Epithelial cell of esophagus (primary cell): ENCODE data around the gene SPN.
"Not testable (repeated sequence)": the region's sequence is repeated elsewhere in the genome, so short reads cannot be mapped to it uniquely, and the experiment has no call there.

ENCODE experiments used
- DNase-seq: peaks from one replicate; pipeline ENCODE4 v3.0.0; 2010; ENCODE audit warnings: low read depth
- H3K4me3 ChIP-seq: 2 replicates; pipeline ENCODE4 v1.5.1; 2011; ENCODE audit warnings: mild to moderate bottlenecking, low read length, control low read depth
- CTCF ChIP-seq: IDR thresholded peaks from 2 replicates; pipeline ENCODE4 v1.5.1; 2011; ENCODE audit warnings: low read depth, mild to moderate bottlenecking, low read length, control low read depth, inconsistent platforms; ENCODE audit not compliant: insufficient read depth; ENCODE audit errors: missing control alignments

Gene SPN

DNA sequence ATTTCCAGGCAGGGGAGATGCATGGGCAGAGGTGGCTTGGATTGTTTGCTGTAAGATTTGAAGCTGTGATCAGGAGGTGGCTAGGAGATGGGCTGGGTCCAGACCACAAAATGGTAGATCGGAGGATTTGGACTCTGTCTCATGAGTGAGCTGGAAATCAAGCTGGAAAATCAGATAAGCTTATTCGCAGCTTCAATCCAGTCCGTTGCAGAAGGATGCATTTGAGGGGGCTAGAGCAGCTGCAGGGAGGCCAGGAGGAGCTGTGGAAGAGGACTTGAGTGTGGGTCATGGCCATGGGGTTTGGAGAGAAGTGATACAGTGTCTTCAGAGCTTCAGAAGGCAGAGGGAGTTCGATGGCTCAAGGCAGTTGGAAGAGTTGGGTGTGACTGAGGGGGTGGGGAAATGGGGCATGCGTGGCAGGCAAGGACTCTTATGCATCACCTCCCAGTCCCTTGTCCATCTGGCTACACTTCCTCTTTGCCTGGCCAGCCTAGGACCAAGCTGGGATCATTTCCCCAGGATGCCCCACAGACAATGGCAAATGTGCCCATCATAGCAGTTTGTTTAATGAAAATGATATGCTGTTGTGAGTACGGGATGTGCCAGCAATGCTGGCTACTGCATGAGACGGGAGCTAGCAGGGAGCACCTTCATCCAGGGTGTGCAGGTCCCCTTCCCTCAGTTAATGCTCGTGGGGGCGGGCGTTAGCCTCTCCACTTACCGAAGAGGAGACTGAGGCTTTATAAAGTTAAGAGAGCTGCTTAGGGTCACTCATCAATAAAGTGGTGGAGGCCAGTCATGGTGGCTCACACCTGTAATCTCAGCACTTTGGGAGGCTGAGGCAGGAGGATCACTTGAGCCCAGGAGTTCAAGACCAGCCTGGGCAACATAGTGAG lies 36.5 kb downstream of the SPN start:
- no peak for DNase-seq
- H3K4me3 ChIP-seq, result no peak overlapping the region
- no peak for TF ChIP-seq CTCF

- peak; percentile 89 for TF ChIP-seq CTCF
- peak; percentile 88 for DNase-seq
- H3K4me3 ChIP-seq, result no peak overlapping the region
Observed at GRCh38 chr16:29700253-29700987, 37.4 kb downstream of the SPN start.

DNA sequence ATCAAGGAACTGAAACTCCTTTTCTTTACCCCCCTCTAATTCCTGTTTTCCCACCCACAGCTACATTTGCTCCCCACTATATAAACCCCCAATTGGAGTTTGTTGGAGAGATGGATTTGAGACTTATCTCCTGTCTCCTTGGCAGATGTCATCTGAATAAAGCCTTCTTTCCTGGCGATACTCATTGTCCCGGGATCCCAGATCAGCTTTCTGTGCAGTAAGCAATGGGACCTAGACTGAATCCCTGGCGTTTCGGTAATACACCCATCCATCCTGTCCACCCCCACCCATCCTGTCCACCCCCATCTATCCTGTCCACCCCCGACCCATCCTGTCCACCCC lies 38.1 kb downstream of the SPN start:
- DNase-seq, result no peak
- TF ChIP-seq CTCF, result no peak
- H3K4me3 ChIP-seq, result no peak overlapping the region

GRCh38 chr16:29702269-29702668 lies 39.2 kb downstream of the SPN start:
- no peak overlapping the region for H3K4me3 ChIP-seq

GRCh38 chr16:29705030-29705429 lies 42.0 kb downstream of the SPN start:
- TF ChIP-seq CTCF, result no peak
- H3K4me3 ChIP-seq, result no peak overlapping the region
- no peak for DNase-seq

More at GRCh38 chr16:29702269-29702668, 39.2 kb downstream of the SPN start:
- no peak for DNase-seq
- no peak for TF ChIP-seq CTCF

- not testable (repeated sequence) for DNase-seq, H3K4me3 ChIP-seq
Observed at GRCh38 chr16:29707160-29707559, 44.1 kb downstream of the SPN start.

DNA sequence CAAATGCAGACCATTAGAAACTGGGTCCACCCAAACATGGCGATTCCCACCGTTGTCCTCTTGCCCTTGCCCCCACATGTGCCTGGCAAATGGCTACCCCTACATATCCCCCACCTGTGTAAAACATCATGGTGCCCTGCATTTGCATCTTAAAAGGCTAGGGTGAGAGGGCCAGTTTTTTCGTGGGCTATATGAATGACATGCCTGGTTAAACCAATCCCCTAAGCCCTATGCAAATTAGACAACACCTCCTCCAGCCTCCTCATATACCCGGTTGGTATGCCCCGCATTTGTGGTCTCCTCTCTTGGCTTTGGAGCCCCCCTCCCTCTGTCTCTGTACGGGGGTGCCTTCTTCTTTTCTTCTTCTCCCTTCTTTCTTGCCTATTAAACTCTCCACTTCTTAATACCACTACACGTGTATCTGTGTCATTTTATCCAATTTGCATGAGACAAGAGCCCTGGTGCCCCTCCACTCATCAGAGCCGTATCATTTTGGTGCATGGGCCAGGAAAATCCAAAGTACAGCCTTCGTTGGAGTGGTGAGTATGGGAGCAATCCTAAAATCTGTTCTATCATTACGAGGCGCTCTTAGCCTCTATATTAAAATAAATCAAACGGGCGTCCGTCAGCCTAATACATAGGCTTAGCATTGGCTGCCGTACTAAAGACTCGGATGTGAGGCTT lies 46.0 kb downstream of the SPN start:
- H3K4me3 ChIP-seq, result no peak overlapping the region
- DNase-seq, result no peak
- no peak for TF ChIP-seq CTCF

DNA sequence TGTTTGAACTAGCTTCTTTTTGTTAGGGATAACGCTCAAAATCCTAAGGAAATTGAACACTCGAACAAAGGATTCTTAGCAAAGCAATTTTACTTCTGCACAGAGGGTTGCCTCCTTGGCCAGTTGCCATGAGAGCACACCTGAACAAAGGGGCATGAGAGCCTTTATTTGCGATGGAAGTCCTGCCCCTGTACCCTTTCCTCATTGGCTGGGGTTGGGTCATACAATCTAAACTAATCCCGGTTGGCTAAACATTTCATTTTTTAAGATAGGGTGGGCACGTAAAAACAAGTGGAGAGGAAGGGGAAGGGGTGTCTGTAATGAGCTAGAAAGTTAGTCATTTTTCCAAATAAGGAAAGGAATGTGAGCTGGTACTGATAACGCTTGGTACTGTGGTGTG lies 46.6 kb downstream of the SPN start:
- not testable (repeated sequence) for DNase-seq

More for the DNA sequence above, 46.6 kb downstream of the SPN start:
- H3K4me3 ChIP-seq, result not testable (repeated sequence)
